ENCODE data around the gene MAGI2.
"Not testable (repeated sequence)": the region's sequence is repeated elsewhere in the genome, so short reads cannot be mapped to it uniquely, and the experiment has no call there.

MAGI2 gene

DNA sequence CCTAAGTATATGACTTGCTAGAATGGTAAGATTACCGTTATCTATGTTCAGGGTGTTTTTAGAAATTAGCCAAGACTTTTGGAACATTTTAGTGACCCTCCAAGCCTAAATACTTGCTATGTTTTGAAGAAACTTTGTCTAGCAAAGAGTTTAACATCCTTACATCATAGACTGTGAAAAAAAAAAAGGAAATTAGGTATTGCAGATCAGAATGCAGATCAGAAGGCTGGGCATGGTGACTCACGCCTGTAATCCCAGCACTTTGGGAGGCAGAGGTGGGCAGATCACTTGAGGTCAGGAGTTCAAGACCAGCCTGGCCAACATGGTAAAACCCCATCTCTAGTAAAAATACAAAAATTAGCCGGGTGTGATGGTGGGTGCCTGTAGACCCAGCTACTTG, 10.7 kb downstream of the MAGI2 start:
- DNase-seq: not testable (repeated sequence)

DNA sequence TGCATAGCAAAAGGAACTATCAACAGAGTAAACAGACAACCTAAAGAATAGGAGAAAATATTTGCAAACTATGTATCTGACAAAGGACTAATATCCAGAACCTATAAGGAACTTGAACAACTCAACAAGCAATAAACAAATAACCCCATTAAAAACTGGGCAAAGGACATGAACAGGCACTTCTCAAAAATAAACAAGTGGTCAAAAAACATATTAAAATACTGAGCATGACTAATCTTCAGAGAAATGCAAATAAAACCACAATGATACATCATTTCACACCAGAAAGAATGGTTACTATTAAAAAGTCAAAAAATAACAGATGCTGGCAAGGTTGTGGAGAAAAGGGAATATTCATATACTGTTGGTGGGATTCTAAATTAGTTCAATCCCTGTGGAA, 17.1 kb downstream of the MAGI2 start:
- DNase-seq: no peak

DNA sequence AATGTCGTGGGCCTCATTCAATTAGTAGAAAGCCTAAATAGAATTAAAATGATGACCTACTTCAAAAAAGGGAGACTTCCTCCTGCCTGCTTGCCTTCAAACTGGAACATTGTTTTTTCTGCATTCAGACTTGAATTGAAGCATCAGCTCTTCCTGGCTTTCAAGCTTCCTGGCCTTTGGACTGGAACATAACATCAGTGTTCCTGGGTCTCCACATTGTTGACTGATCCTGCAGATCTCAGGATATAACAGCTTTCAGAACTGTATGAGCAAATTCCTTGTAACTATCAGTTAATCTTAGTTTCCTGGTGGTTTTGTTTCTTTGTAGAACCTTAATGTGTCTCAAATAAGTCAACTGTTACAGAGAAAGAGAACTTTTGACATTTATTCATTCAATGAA, 18.6 kb downstream of the MAGI2 start:
- no peak for DNase-seq

DNA sequence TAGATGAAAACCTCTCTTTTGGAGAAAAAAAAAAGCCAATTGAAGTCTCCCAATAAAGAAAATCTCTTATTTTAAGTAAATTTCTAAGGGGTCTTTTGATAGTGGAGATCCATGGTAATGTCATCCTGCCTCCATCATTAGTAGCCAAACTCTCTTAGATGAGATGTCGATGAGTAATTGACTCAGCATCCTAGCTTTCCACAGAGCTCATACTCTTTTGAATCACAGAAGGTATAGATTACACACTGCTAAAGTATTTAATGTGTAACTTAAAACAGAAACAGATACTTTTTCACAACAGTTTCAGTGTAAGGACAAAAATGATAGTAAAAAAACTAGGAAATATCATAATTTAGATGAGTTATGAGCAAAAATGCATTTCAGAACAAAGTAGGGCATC, 19.4 kb downstream of the MAGI2 start:
- DNase-seq: no peak

DNA sequence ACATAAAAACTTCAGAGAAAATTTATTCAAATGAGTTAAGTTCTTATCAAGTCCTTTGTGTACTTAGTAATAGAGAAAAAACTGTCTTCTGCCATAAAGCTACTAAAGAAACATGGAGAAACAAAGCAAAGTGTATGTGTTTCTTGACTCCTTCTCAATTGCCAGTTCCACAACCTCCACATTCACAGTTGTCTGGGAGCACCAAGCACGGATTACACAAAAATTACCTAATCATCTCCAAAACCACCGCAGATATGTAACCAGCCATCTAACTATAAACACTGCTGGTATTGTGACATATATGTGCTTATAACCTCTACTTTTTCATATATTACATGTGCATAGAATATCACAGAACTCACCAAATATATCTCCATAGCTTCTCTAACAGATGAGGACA, 23.1 kb downstream of the MAGI2 start:
- DNase-seq: no peak

DNA sequence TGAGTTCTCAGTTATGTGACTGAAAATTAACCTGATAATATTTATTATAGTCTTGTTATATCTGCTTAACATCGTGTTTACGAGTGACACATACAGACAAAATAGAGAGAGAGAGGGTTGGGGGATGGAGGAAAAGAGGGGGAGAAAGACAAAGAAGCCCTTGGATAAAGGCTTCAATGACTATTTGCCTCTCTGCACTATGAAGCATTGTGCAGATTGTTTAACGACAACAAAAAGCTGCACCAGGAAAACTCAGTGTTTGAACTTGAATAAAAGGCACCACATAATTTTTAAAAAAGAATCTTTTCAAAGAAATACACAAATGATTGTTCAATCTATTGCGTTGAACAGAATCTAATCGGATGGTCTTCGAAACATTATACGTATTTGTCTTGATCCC, 27.8 kb downstream of the MAGI2 start:
- no peak for DNase-seq

DNA sequence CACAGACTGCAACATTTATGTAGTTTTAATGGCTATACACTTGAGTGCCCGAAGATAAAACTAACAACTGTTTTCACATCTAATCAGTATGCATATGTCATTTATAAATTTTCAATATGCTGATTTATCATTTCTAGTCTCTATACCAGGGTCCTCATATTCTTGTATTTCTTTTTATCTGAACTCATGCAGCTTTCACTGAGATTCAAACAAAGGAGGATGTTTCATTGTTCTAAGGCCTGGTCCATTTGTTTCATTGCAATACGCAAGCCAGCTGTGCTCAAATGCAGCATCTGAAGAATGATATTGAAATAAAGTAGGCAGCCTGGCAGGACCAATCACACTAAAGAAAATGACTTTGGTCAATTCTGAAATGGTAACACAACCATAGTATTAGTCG, 31.7 kb downstream of the MAGI2 start:
- no peak for DNase-seq

DNA sequence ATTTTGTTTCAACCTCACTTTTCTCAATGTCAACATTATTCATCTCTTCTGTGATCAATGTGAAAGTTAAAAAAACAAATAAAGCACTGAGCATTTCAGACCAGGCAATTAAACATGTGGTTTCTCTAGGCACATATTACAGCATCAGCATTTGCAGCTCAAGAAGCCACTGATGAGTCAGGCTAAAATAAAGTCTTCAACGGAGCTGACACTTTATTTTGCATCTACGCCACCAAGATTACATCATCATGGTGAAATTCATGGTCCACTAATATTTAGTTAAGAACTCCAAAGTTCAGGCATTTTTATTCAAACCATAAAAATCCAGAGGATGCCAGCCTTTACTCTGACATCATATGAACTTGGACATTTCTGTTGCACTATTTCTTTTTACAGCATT, 33.0 kb downstream of the MAGI2 start:
- DNase-seq: no peak

DNA sequence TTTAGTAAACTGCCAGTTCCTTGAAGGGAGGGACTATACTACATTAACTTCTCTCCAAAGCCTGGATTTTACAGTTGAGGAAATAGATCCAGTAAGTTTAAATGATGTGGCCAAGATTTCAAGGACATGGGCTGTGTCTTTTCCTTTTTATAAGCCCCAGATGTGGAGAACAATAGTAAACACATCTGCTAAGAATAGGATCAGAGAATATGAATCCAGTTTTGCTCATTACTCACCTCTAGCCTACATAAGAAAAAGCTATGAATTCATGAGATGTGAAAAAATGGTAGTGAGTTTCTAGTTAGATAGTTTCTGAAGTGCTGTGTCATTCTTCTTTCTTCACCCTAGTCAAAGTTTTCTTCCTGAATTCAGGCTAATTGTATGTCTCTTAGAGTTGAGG, 38.6 kb downstream of the MAGI2 start:
- no peak for DNase-seq

DNA sequence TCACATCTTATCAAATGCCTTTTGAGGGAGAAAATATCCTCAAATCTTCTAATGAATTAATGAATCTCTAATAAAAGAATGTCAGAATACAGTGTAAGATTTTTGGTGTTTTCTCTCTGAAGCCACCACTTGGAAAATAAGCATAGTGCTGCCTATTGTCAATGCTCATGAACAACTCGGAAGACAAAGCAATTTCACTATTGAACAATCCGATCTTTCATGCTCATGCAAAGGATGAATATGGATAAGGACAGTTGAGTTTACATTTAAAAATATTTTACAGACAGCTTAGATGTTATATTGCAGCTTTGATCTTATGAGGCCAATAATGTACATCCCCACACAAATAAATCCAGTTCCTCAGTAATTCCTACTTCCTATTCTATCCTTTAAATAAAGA, 40.6 kb downstream of the MAGI2 start:
- no peak for DNase-seq

DNA sequence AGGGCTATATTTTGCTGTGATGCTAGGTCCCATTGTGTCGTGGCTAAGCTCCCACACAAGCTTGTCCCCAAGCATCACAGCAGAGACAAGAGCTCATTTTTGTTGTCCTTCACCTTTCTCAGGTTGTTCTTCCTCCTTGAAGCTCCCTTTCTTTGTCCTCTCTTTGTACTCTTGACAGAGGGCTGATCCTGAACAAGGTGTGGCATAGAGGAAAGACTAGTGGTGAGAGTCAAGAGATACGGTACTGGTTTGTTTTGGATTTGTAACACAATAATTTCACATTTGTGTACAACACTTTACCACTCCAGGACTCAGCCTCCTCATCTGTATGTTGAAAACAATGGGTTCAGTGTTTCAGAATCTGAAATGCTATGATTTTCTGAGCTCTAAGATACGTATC, 41.0 kb downstream of the MAGI2 start:
- DNase-seq: no peak

DNA sequence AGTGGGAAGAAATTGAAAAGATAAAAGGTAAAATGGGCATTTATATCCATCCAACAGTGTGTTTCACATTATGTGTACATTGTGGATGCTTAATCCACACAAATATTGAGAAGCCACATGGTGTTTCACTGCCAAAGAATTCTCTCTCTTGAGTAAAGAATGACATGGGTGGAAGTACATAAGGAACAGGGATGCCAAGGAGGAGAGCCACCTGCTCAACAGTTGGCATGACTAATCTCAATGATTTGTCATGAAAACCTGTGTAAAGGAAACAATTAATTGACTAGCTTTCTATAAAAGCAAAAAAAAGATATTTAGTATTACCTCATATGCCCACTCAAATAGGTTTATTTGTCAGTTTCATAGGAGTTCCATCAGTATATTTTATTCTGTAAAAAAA, 43.1 kb downstream of the MAGI2 start:
- DNase-seq: no peak

DNA sequence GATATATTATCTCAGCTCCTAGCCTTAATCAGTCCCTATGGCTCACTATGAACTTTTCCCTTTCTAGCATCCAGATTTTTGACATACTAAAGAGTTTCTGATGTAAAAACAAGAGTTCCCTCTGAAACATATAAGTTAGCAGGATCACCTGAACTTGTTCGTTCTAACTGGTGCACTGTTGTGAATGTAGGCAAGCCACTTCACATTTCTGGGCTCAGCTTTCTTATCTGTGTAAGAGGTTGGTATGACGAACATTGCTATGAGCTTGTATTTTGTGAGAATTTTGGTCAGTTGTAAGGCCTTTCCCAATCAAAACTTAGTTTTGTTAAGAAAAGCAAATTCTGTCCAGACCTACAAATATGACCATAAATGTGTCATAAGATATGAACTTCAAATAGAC, 46.1 kb downstream of the MAGI2 start:
- DNase-seq: no peak

DNA sequence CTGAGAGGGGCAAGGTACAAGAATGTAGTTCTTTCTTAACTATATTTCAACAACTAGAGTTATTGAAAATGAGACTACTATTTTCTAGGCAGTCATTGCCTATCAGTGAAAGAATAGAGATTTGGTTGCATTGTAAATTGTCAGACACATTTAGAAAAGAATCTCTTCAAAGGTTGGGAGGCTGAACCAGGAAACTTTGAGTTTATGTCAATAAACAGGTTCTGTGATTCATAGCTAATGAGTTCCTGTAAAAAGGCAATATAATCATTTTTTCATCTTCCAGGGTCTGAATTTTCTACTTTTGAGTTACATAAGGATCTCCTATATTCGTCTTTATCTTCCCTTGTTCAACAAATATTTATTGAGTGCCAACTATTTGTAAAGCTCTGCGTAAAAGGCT, 47.1 kb downstream of the MAGI2 start:
- no peak for DNase-seq

DNA sequence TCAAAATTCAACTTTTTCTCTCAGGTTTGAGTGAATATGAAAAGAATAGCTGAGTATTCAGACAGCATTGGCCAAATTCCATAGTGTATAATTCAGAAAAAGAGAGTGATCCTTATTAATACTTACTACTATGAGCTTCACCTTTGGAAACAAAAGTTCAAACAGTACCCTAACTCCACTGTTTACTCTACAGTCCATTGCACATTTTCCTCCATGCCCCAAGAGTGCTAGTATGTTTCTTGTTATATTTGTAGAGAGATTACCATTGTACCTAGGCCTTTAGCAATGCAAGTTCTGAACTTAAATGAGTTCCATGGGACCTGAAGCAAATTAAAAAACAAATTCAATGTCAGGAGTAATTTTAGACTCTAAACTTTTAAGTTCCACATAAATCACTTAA, 48.1 kb downstream of the MAGI2 start:
- DNase-seq: no peak

DNA sequence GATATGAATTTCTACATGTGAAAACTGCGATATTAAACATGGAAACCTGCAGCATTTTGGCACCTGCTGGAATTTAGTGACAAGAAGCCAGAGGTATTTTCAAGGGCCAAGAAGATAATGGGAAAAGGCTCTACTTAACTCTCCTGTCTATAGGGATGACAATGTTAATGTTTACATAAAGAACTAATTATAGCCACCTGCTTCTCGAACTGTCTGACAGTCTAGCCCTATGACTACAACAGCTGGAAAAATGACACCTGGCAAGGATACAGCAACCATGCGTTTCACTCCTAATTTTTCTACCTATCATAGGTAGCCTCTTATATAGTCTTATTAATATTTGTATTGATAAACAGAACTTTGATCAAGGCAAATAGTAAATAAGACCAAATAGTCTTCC, 49.6 kb downstream of the MAGI2 start:
- no peak for DNase-seq

DNA sequence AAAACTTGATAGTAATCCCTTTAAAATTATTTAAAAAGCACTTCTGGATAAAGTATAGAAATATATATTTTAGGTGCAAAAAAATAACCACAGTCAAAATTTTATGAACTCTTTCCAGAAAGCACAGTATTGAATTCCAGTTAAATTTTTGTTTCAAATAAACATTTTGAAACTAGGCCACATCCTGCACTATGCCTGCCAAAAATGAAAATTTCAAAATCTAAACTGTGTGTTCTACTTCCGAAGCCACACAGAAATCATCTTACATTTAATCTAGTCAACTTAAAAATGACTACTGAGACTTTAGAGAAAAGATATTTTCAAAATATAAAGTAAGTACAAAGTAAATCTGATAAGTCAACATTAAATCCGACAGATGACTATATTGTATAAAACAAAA, 50.0 kb downstream of the MAGI2 start:
- DNase-seq: no peak

DNA sequence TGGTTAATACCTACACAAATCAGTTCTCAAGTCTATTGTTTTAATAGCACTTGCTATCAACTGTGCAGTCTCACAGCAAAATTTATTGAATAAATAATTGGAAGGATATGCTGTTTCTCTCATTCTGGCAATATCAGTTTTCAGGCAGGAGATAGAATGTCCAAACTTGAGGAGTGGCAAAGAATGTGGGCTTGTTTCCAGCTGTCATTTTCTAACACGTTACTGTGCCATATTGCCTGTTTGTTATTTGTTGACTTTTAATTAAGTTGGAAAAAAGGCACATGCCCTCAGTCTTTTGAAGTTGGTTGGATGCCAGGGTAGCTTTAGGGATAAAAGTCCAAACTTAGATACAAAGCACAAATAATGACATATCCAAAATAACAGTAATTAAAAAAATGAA, 52.2 kb downstream of the MAGI2 start:
- DNase-seq: no peak

DNA sequence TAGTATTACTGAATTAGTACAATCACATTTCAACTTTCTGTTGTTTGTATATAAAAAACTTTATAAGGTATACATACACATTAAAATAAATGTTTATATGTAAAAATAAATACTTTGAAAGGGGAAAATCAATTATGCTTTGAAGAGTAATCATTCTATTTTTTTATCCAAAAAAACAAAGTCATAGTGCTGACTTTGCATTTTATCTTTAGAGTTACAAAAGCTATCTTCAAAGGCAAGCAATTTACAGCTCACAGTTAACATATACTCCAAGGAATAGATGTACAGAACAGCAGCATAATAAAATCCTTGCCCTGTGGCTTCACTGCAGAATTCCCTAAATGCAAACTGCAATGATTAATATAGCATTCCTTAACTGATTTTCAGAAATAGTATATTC, 53.2 kb downstream of the MAGI2 start:
- no peak for DNase-seq

DNA sequence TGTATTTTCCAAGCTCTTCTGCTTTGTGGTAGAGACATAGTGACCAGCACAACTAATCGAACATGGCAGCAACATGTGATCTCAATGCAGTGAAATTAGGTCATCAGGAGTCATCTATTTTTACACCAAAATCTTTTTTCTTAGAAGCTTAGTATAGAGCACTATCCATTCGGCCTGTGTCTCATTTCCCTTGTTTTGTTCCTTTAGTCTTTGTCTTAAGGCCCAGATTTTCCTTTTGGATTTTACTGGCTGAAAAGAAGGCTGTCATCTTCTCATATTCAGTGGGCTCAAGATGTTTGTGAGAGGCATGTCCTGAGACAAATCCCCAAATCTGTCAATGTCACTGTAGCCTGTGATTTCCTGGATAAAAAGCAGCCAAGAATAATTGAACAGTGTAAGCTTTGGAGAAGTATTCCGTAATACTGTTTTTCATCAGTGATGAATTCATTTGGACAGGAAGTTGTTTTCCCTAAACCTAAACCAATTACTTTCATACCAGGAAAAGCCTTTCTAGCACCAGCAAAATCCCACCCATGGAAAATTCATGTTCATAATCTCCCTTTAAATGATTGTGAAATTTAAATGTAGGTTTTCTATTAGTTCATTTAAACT, 55.2 kb downstream of the MAGI2 start:
- no peak for DNase-seq

DNA sequence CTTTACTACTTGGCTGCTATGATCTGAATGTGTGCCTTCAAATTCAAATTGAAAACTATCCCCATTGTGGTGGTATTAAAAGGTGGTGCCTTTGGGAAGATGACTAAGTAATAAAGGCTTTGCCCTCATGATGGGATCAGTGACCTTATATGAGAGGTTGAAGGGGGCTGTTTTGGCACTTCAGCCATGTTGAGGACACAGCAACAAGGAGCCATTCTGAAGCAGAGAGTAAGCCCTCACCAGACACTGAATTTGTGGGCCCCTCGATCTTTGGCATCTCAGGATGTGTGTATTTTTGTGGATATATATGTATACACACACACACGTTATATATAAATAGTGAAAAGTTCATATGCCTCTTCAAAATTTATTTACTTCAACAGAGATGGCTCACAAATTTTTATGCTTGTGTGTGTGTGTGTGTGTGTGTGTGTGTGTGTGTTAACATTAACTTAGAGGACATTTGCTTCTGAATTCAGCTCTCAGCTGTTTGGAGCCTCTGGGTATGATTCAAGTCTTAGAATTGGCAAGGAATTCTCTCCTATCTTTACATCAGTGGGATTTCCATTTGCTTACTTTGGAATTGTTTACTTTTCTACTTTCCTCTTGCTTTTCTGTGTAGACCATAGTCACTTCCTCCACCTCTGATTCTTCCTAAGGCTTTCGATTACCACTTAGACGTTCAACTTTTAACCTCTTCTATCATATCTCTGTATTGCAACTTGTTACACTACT, 66.6 kb downstream of the MAGI2 start:
- DNase-seq: no peak

DNA sequence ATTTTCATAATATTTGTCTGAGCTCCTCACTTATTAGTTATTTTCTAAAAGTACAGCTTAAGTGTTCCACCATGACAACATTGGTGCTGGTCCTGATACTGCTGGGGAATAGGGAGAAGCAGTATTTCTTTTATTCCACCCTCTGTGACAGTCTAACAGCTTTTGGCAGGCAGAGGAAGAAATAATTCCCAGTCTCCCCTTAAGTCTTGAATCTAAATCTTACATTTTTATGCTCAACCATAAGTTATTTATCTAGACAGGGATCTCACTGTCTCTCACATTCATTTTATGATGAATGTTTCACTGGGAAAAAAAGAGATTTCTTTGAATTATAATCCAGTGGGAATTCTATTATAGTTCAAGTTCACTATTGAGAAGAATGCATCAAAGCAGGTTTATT, 71.5 kb downstream of the MAGI2 start:
- no peak for DNase-seq

DNA sequence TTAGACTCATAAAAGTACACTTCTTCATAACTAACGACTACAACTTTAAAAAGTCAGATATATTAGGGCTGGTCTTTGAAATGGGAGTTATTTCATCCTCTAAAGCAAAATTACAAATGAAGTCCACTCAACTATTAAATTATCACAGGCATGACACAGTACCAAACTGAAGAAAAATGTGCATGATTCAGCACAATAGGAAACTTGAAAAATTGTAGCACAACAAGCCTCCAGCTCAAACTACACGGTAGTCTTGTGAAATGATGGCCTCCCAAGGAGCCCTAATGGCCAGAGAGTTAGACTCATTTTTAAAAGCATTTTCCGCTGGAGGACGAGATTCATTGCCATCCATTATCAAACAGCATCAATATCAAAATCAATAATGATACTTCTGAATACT, 76.4 kb downstream of the MAGI2 start:
- DNase-seq: no peak

DNA sequence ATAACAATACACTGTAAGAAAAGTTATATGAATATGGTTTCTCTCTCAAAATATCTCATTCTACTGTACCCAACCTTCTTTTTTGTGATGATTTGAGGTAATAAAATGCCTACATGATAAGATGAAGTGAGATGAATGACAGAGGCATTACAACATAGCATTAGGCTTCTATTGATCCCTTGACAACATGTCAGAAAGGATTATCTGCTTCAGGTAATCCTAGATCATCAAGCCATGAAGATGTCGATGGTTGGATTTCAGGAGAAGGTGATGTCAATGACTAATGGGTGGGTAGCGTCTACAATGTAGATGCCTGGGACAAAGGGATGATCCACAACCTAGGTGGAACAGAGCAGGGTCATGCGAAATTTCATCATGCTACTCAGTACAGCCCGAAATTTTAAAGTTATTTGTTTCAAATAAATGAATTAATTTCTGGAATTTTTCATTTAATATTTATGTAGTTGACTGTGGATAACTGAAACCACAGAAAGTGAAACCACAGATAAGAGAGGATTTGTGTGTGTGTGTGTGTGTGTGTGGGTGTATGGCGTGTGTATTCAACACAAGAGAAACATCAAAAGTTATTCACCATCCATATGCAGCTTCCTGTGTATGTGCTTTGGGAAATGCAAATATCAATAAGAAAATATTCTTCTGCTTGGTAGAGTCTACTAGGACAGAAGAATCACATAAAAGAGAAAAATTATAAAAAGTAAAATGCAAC, 77.0 kb downstream of the MAGI2 start:
- no peak for DNase-seq

DNA sequence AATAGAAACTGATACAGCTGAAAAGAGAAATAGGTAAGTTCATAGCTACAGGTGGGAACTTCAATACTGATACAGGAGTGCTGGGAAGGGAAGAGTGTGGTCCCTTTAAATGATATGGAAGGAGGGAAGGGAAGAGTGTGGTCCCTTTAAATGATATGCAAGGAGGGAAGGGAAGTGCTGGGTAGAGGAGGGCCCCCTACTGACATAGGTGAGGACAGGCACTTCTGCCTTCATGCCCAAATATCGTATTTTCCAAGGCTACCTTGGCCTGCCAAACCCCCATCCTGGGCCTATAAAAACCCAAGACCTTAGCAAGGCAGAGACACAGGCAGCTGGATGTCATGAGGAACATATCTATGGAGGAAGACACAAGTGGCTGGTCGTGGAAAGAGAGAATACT, 92.3 kb downstream of the MAGI2 start:
- no peak for DNase-seq

All from hematopoietic multipotent progenitor cell treated with erythropoietin and hydrocortisone succinate and interleukin-3 and kit ligand, for 6 days (in vitro differentiated cells).